ENCODE results near the gene CCDC195.
"Not testable (repeated sequence)": the region's sequence is repeated elsewhere in the genome, so short reads cannot be mapped to it uniquely, and the experiment has no call there.

CCDC195 gene

GRCh38 chr2:224691563-224691962 lies 24.6 kb downstream of the CCDC195 start:
- no peak overlapping the region for H3K4me3 ChIP-seq (ENCODE audit: low read depth, low read length)

GRCh38 chr2:224690868-224691267 lies 25.3 kb downstream of the CCDC195 start:
- no peak overlapping the region for H3K4me3 ChIP-seq (ENCODE audit: low read depth, low read length)

- H3K4me3 ChIP-seq (ENCODE audit: low read depth, low read length): no peak overlapping the region
Observed at GRCh38 chr2:224689539-224689938, 26.6 kb downstream of the CCDC195 start.

GRCh38 chr2:224688997-224689396 lies 27.2 kb downstream of the CCDC195 start:
- no peak overlapping the region for H3K4me3 ChIP-seq (ENCODE audit: low read depth, low read length)

- H3K4me3 ChIP-seq (ENCODE audit: low read depth, low read length): no peak overlapping the region
Observed at GRCh38 chr2:224687156-224687555, 29.0 kb downstream of the CCDC195 start.

GRCh38 chr2:224685121-224685520 lies 31.0 kb downstream of the CCDC195 start:
- no peak overlapping the region for H3K4me3 ChIP-seq (ENCODE audit: low read depth, low read length)

GRCh38 chr2:224682134-224682533 lies 34.0 kb downstream of the CCDC195 start:
- no peak overlapping the region for H3K4me3 ChIP-seq (ENCODE audit: low read depth, low read length)

GRCh38 chr2:224671731-224672130 lies 44.4 kb downstream of the CCDC195 start:
- H3K4me3 ChIP-seq (ENCODE audit: low read depth, low read length): no peak overlapping the region

GRCh38 chr2:224670203-224670602 lies 46.0 kb downstream of the CCDC195 start:
- no peak overlapping the region for H3K4me3 ChIP-seq (ENCODE audit: low read depth, low read length)

- no peak overlapping the region for H3K4me3 ChIP-seq (ENCODE audit: low read depth, low read length)
Observed at GRCh38 chr2:224669449-224669848, 46.7 kb downstream of the CCDC195 start.

GRCh38 chr2:224668123-224668909 lies 47.8 kb downstream of the CCDC195 start:
- H3K4me3 ChIP-seq (ENCODE audit: low read depth, low read length): no peak overlapping the region

- no peak overlapping the region for H3K4me3 ChIP-seq (ENCODE audit: low read depth, low read length)
Observed at GRCh38 chr2:224666951-224667553, 49.1 kb downstream of the CCDC195 start.

GRCh38 chr2:224663322-224663721 lies 52.8 kb downstream of the CCDC195 start:
- H3K4me3 ChIP-seq (ENCODE audit: low read depth, low read length): not testable (repeated sequence)

GRCh38 chr2:224661708-224662107 lies 54.5 kb downstream of the CCDC195 start:
- H3K4me3 ChIP-seq (ENCODE audit: low read depth, low read length): not testable (repeated sequence)

GRCh38 chr2:224659714-224660113 lies 56.5 kb downstream of the CCDC195 start:
- no peak overlapping the region for H3K4me3 ChIP-seq (ENCODE audit: low read depth, low read length)

- no peak overlapping the region for H3K4me3 ChIP-seq (ENCODE audit: low read depth, low read length)
Observed at GRCh38 chr2:224658780-224659405, 57.3 kb downstream of the CCDC195 start.

- no peak overlapping the region for H3K4me3 ChIP-seq (ENCODE audit: low read depth, low read length)
Observed at GRCh38 chr2:224657349-224657748, 58.8 kb downstream of the CCDC195 start.

- no peak overlapping the region for H3K4me3 ChIP-seq (ENCODE audit: low read depth, low read length)
Observed at GRCh38 chr2:224655006-224655537, 61.1 kb downstream of the CCDC195 start.

Data from iPS-11a (cell line).